GM23338 (cell line): ENCODE results near the gene FGGY. TPM values are rescaled to one million over a fixed set of nuclear protein-coding genes. Genes with fewer than 3 reads are reported as not detected.

Experiments used
- ATAC-seq: fragments of 200-7000 bp; cut with Tn5 transposase; 3 replicates; pipeline ENCODE4 v1.9.1; 2020
- DNase-seq: peaks from one replicate; pipeline ENCODE4 v3.0.0-alpha.2; 2015; ENCODE audit warnings: low spot score
- H2AFZ ChIP-seq: fragments of 200-600 bp; sonication (generic); 2 replicates; pipeline ENCODE4 v1.8.0; 2016; ENCODE audit warnings: antibody characterized with exemption, mild to moderate bottlenecking, moderate library complexity
- H3F3A ChIP-seq: fragments of 200-600 bp; sonication (generic); replicated peaks from 2 replicates; pipeline ENCODE4 v1.8.0; 2017; ENCODE audit warnings: antibody characterized with exemption, mixed run types, low read depth
- H3K27ac ChIP-seq: fragments of 200-600 bp; sonication (generic); 2 replicates; pipeline ENCODE4 v1.6.1; 2016; ENCODE audit warnings: low read depth
- H3K27me3 ChIP-seq: fragments of 200-600 bp; sonication (generic); 2 replicates; pipeline ENCODE4 v1.8.0; 2016; ENCODE audit warnings: mild to moderate bottlenecking, mixed run types, moderate library complexity; ENCODE audit not compliant: insufficient read depth
- H3K36me3 ChIP-seq: fragments of 200-600 bp; sonication (generic); 2 replicates; pipeline ENCODE4 v1.8.0; 2016; ENCODE audit warnings: mild to moderate bottlenecking; ENCODE audit not compliant: insufficient read depth
- H3K4me1 ChIP-seq: fragments of 200-600 bp; sonication (generic); 2 replicates; pipeline ENCODE4 v1.8.0; 2016; ENCODE audit warnings: mild to moderate bottlenecking, moderate library complexity; ENCODE audit not compliant: insufficient read depth
- H3K4me2 ChIP-seq: fragments of 200-600 bp; sonication (generic); 2 replicates; pipeline ENCODE4 v1.7.1; 2017; ENCODE audit warnings: mixed run types
- H3K4me3 ChIP-seq: fragments of 200-600 bp; sonication (generic); 2 replicates; pipeline ENCODE4 v1.6.1; 2016; ENCODE audit warnings: mixed run types
- H3K79me2 ChIP-seq: fragments of 200-600 bp; sonication (generic); replicated peaks from 2 replicates; pipeline ENCODE4 v1.8.0; 2017; ENCODE audit warnings: mild to moderate bottlenecking; ENCODE audit not compliant: insufficient read depth
- H3K9me2 ChIP-seq: fragments of 200-600 bp; sonication (generic); 2 replicates; pipeline ENCODE4 v1.8.0; 2017; ENCODE audit not compliant: insufficient read depth
- H4K20me1 ChIP-seq: fragments of 200-600 bp; sonication (generic); replicated peaks from 2 replicates; pipeline ENCODE4 v1.8.0; 2017; ENCODE audit warnings: mild to moderate bottlenecking; ENCODE audit not compliant: insufficient read depth
- H3K27ac Mint-ChIP-seq: 2 replicates; pipeline ENCODE4 v1.8.0; 2020; ENCODE audit warnings: inconsistent platforms, mild to moderate bottlenecking, moderate library complexity, mixed read lengths
- H3K27me3 Mint-ChIP-seq: 3 replicates; pipeline ENCODE4 v1.8.0; 2022; ENCODE audit warnings: low read depth, mild to moderate bottlenecking, moderate library complexity, mixed read lengths, inconsistent platforms; ENCODE audit not compliant: insufficient read depth, poor library complexity
- H3K36me3 Mint-ChIP-seq: 3 replicates; pipeline ENCODE4 v1.8.0; 2021; ENCODE audit warnings: low read depth, mild to moderate bottlenecking, inconsistent platforms, moderate library complexity, mixed read lengths
- H3K4me1 Mint-ChIP-seq: 3 replicates; pipeline ENCODE4 v1.8.0; 2020; ENCODE audit warnings: mild to moderate bottlenecking, inconsistent platforms, mixed read lengths
- H3K4me3 Mint-ChIP-seq: 3 replicates; pipeline ENCODE4 v1.8.0; 2021; ENCODE audit warnings: moderate library complexity, mild to moderate bottlenecking, inconsistent platforms, mixed read lengths
- H3K9me3 Mint-ChIP-seq: 3 replicates; pipeline ENCODE4 v1.8.0; 2020; ENCODE audit warnings: moderate library complexity, mild to moderate bottlenecking, inconsistent platforms, mixed read lengths
- CREB1 ChIP-seq: fragments of 250-450 bp; sonication (Bioruptor Pico); IDR thresholded peaks from 2 replicates; pipeline ENCODE4 v1.5.0; 2020; ENCODE audit warnings: low read depth, mild to moderate bottlenecking, moderate library complexity
- CTCF ChIP-seq, 2 experiments: fragments of 200-600 bp in 1 of 2; sonication (generic) in 1 of 2; conservative IDR thresholded peaks; 2 replicates each; pipeline versions ENCODE4 v1.5.1 to v1.6.1; 2016 to 2017; ENCODE audit warnings: antibody characterized with exemption in 2 of 2, low read depth in 2 of 2, mild to moderate bottlenecking in 2 of 2, moderate library complexity in 1 of 2
- ETS1 ChIP-seq: IDR thresholded peaks from 2 replicates; pipeline ENCODE4 v1.6.1; 2016; ENCODE audit warnings: antibody characterized with exemption
- EZH2 ChIP-seq: fragments of 200-600 bp; sonication (generic); IDR thresholded peaks from one replicate; pipeline ENCODE4 v1.8.0; 2017; ENCODE audit warnings: antibody characterized with exemption, mild to moderate bottlenecking, low read depth; ENCODE audit not compliant: unreplicated experiment
- EZH2phosphoT487 ChIP-seq: fragments of 200-600 bp; sonication (generic); IDR thresholded peaks from one replicate; pipeline ENCODE4 v1.8.1; 2018; ENCODE audit warnings: antibody characterized with exemption; ENCODE audit not compliant: unreplicated experiment
- JUNB ChIP-seq: IDR thresholded peaks from one replicate; pipeline ENCODE4 v1.6.1; 2016; ENCODE audit warnings: antibody characterized with exemption; ENCODE audit not compliant: unreplicated experiment
- NANOG ChIP-seq: IDR thresholded peaks from 2 replicates; pipeline ENCODE4 v1.6.1; 2016; ENCODE audit warnings: antibody characterized with exemption, borderline replicate concordance
- POLR2AphosphoS5 ChIP-seq: IDR thresholded peaks from 2 replicates; pipeline ENCODE4 v1.6.1; 2016; ENCODE audit warnings: antibody characterized with exemption, low read depth
- REST ChIP-seq: IDR thresholded peaks from one replicate; pipeline ENCODE4 v1.6.1; 2018; ENCODE audit warnings: antibody characterized with exemption; ENCODE audit not compliant: unreplicated experiment
- STAT1 ChIP-seq: IDR thresholded peaks from one replicate; pipeline ENCODE4 v1.6.1; 2016; ENCODE audit warnings: antibody characterized with exemption; ENCODE audit not compliant: unreplicated experiment
- ZNF114 ChIP-seq: fragments of 250-450 bp; sonication (Bioruptor Pico); IDR thresholded peaks from 2 replicates; pipeline ENCODE4 v1.5.0; 2020; ENCODE audit warnings: mild to moderate bottlenecking, moderate library complexity
- ZNF331 ChIP-seq: fragments of 250-450 bp; sonication (Bioruptor Pico); IDR thresholded peaks from 2 replicates; pipeline ENCODE4 v1.5.0; 2020; ENCODE audit warnings: low read depth, mild to moderate bottlenecking, moderate library complexity
- ZNF462 ChIP-seq: fragments of 250-450 bp; sonication (Bioruptor Pico); IDR thresholded peaks from 2 replicates; pipeline ENCODE4 v1.5.0; 2020; ENCODE audit warnings: mild to moderate bottlenecking, moderate library complexity
- polyA plus RNA-seq: library from polyadenylated mRNA; unstranded; fragments of >200 nt; fragmentation: Nextera tagmentation; extraction: Ambion mirVana; gene quantifications from 2 replicates; pipeline ENCODE4 v1.2.1, GENCODE V29; 2016
- total RNA-seq: library from RNA; depleted of rRNA; stranded (reverse); fragments of >200 nt; shearing (Covaris generic); gene quantifications from 2 replicates; pipeline ENCODE4 v1.2.3, GENCODE V29; 2014

The FGGY gene
- total and polyA plus RNA-seq, 2 experiments from 2014 or later = 10.9 to 21.4 TPM

GRCh38 chr1:59673573-59674450, 376.9 kb downstream of the FGGY start:
- DNase-seq = peak; percentile 20
- H2AFZ ChIP-seq = no peak overlapping the region

More at GRCh38 chr1:59673573-59674450, 376.9 kb downstream of the FGGY start:
- Mint-ChIP-seq H3K27ac (peak overlapping the region; percentile 3; the same call in 1 of the 2 replicates), H3K27me3 (peaks cover 1% of the 10 kb centered on the region), H3K36me3 (peaks cover 4% of the 10 kb centered on the region; the same call in 1 of the 3 replicates), H3K4me1 (peaks cover 61% of the 10 kb centered on the region), H3K4me3 (no peak overlapping the region), H3K9me3 (no peaks in the 10 kb centered on the region)
- H3K27ac ChIP-seq = peak overlapping the region; percentile 52; the same call in 1 of the 2 replicates
- no peaks in the 10 kb centered on the region for H3K36me3 ChIP-seq
- H3K4me1 ChIP-seq = peaks cover 42% of the 10 kb centered on the region
- TF ChIP-seq ZNF462 (CRISPR knock-in tag) (no peak), REST (no peak), POLR2AphosphoS5 (no peak), ZNF114 (no peak), CREB1 (no peak), NANOG (no peak), CTCF (conservative IDR thresholded peaks at IDR 0.05; ENCODE audit: low read depth in 2 of 2) (no peak), JUNB (no peak), STAT1 (no peak), ETS1 (no peak), ZNF331 (CRISPR knock-in tag) (no peak), EZH2phosphoT487 (no peak), EZH2 (no peak)
- no peak overlapping the region for H3K4me2 ChIP-seq
- ATAC-seq = no peak
- H3K9me2 ChIP-seq = peaks cover 5% of the 10 kb centered on the region; the same call in 1 of the 2 replicates
- no peaks in the 10 kb centered on the region for H3K79me2 ChIP-seq
- no peak overlapping the region for H3K4me3 ChIP-seq
- H3K27me3 ChIP-seq = no peaks in the 10 kb centered on the region
- no peaks in the 10 kb centered on the region; the same call in 1 of the 2 replicates for H3F3A ChIP-seq
- no peaks in the 10 kb centered on the region for H4K20me1 ChIP-seq
